Activated CD4-positive, alpha-beta T cell treated with anti-CD3 and anti-CD28 coated beads for 4 hours (primary cell): ENCODE results near the gene TTC4.

ENCODE experiments used
- DNase-seq, 2 donors: peaks; one replicate each; pipeline ENCODE4 v3.0.0-alpha.2; 2020

TTC4 gene

DNA sequence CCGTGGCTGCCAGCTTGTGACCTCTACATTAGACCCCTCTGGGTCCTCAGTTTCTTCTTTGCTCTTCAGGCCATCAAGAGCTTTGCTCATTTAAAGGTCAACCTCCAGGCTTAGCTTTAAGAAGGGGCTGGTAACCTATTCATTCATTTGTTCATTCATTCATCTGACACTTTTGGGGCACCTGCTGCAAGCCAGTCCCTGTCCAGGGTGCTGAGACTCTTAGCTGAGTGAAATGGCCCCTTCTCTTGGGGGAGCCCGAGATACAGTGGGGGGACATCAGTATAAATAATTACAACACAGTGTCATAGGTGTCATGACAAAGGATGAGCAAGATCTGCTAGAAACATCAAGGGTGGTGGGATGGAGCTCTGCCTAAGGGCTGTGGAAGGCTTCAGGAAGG, 10.5 kb upstream of the TTC4 start:
- no peak for DNase-seq

DNA sequence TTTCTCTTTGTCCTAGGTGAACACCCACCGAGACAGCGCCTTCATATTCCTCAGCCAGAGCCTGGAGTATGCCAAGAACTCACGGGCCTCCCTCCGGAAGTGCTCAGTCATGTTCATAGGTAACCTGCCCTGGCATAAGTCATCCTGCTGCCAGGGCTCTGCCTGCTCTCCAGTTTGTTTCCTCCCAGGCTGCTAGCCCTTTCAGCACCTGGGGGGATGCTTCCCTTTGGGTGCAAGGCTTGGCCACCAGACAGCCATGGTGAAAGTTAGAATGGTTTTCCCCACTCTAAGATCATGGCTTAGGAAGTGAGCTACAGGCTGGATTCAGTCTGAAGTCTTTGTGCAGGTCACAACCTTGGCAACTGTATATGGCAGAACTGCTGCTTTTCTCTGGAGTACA, 9.2 kb upstream of the TTC4 start:
- no peak for DNase-seq

DNA sequence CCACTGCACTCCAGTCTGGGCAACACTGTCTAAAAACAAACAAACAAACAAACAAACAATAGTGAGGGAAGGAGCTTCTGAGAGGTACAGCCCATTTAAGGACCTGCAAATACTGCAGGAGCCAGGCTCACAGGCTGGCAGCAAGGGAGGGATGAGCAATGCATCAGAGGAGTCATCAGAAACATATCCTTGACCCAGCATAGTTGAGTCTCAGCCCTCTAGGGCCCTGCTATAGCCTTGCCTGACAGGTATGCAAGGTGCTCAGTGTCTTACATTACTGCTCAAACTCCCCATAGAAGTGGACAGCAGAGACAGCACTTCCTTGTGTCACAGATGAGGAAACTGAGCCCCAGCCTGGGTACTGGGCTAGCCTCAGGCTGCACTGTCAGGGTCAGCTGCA, 7.3 kb upstream of the TTC4 start:
- no peak for DNase-seq

DNA sequence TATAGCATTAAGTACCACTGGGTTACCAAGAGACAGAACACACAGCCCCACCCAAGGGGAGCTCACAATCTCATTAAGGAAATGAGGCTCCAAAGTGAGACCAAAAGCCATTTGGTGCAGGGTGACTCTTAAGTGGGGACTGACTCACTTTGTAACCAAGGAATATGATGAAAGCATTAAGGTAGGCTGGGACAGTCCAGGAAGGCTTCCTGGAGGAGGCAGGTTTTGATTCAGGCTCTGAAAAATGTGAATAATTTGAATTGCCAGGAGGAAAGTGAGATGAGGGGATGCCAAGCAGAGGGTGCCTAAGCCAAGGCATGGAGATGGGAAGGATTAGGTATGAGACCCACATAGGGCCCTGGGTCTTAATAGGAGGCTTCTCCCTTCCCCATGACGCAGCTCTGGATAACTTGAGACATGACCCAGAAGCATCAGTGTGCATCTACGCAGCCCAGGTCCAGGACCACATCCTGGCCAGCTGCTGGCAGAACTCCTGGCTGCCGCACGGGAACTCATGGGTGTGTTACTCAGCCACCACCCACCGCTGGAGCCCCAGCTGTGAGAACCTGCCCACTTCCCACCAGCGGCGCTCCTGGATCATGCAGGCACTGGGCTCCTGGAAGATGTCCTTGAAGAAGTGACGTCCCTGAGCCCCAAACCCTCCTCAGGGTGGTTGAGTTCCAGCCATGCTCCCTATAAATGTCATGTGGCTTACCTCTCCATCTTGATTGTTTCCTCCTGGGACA, 5.9 kb upstream of the TTC4 start:
- DNase-seq, result no peak

DNA sequence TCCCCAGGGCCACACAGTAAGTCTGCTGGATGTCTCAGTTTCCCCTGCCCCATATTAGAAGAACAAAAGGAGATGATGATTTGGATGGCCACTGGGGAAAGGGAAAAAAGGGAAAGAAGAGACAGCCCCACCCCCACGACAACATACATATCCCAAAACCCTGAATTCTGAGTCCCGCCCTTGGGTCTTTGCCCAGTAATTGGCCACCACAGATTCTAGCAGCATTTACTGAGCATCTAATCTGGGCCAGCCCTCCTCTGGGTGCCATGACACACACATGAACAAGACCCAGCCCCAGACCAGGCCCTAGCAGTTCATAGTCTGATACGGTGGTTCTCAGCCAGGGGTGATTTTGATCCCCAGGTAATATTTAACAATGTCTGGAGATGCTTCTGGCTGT, 5.2 kb upstream of the TTC4 start:
- DNase-seq, result no peak

DNA sequence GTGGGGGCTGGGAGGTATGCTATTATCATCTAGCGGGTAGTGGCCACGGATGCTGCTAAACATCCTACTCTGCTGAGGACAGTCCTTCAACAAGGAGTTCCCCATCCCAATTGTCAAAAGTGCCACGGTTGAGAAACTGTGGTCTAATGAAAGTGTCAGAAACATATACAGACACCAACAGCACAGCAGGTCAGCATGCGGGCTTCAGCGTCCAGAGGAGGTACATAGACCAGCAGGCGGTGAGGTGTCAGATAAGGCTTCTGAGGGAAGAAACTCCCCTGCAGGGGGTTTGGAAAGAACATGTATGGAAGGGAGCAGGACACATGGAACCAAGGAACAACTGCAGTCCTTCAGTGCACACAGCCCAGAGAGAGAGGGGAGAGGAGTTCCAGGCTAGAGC, 4.8 kb upstream of the TTC4 start:
- DNase-seq, result no peak

DNA sequence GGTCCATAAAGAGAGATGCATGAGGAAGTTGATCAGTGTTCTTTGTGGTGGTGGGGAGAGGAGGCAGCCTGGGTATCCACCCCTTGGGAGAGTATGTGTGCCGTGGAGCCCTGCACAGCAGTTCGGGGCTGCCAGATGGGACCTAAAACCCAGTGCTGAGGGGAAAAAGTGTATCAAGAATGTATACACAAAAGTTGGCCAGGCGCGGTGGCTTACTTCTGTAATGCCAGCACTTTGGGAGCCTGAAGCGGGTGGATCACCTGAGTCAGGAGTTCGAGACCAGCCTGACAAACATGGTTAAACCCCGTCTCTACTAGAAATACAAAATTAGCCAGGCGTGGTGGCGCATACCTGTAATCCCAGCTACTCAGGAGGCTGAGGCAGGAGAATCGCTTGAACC, 4.1 kb upstream of the TTC4 start:
- no peak for DNase-seq

DNA sequence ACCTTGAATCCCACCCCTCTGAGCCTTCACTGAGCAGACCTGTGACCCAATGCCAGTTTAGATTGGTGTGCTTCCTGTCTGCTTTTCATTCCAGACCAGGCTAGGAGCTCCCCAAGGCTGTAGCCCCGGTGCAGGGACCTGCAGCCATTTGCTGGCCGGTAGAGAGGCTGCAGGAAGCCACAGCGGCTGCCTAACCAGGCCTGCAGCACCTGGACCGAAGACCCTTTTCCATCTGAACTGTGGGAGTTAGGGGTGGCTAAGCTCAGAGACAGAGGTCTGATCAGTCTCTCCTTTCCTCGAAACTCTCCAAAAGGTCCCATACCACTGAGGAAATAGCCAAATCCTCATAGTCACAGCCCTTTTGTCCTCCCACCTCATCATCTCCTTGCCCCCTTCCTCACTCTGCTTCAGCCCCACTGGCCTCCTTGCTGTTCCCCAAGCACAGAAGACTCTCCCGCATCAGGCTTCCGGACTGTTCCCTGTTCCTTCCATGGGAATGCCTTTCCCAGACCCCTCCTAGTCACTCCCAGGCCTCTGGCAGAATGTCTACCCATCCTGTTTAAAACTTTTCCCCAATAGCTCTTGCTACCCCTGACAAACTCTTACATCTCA, 674 bp upstream of the TTC4 start:
- no peak for DNase-seq

DNA sequence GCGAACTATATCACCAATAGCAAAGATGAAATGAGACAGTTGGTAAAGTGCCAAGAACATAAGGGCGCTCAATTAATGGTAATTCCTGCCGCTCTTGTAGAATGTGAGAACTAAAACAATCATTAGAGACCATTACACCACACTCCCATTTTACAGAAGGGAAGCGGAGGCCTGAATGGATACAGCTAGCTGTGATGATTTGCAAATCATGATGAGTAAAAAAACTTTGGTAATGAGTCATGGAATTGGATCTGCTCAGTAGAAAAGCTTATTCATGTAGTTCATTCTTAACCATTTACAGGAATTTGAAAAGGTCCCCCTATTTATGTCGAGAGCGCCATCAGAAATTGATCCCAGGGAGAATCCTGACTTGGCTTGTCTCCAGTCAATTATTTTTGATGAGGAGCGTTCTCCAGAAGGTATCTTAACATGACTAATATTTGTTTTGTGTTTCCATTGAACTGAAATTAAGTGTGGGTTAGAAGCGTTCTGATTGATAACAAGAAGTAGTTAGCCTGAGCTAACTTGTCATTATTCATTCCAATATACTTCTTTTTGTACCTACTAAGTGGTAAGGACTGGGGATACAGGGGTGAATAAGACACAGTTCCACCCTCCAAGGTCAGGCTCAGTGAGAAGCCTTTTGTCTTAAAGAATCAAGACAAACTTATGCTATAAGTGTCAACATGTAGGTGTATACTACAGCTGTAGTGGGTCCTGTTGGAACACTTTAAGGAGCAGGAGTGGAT, 812 bp downstream of the TTC4 start:
- no peak for DNase-seq

DNA sequence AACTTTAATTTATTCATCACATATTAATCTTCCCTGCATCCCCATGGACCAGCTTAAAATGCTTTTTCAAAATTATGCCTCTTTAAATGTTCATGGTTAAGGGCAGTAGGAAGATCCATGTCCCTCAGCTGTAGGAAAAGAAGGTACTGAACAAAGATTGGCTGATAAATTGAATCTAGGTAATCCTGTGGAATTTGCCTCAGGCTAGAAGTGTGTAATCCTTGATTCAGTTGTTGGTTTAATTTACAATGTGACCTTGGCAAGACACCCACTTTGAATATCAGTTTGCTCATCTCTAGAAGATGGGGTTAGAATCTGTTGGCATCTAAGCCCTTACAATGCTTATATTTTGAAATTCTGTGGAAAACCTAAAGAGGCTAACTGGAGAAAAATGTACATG, 6.1 kb downstream of the TTC4 start:
- DNase-seq, result no peak

DNA sequence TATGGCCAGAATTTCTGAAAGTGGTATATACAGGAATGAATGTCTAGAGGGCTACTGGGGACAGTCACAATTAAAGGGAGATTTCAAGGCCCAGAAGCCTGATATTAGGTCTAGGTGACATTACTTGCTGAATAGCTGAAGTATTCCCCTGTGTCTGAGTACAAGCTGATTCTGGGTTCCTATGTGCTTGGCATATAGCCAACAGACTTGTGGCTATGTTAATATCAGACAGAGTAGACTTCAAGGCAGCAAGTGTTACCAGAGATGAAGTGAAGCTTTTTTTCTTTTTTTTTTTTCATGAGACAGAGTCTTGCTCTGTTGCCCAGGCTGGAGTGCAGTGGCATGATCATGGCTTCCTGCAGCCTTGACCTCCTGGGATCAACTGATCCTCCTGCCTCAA, 8.3 kb downstream of the TTC4 start:
- DNase-seq, result no peak

DNA sequence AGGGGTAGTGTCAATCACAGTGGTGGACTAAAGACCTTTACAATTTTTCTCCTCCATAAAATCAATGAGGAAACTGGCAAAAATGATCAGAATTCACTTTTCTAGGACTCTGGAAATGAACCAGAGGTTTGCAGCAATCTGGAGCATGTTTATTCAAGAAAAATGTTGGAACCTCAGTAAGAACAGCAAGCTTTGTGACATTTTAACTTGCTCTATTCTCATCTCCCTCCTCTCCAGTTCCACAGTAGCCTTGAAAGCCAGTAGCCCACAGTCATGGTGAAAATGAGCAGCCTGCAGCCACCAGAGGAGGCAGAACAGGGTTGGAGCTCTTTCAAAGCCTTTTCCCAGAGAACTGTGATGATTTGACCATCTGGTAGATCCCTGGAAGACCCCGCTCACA, 9.1 kb downstream of the TTC4 start:
- no peak for DNase-seq

DNA sequence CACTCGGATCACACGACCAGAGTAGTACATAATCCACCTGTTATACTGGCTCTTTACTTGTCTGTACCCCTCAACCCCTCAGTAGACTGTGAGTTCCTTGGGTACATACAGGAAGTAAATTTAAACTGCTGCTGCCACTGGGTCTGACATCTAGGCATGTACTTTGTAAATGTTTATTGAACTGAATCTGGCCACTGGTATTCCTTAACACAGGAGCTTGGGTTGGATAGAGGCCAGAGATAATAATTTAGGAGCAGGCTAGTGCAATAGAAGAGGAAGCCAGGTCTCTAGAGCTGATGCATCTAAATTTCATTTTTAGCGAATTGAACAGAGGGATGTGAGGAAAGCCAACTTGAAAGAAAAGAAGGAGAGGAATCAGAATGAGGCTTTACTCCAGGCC, 12.4 kb downstream of the TTC4 start:
- no peak for DNase-seq

DNA sequence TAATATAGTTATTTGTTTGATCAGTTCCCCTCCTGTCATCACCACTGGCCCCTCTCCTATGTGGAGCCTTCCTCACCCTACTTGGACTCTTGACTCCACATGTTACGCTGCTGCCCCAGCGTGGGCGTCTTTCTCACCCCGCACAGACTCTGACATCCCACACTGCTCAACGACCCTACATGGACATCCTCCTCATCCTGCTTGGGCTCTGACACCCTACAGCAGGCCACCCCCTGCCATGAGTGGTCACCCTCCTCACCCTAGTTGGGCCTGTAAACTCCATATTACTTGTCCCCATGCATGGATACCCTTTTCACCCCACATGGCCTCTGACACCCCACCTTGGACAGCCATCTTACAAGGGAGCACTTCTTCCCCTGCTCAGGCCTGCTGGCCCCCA, 21.0 kb downstream of the TTC4 start:
- no peak for DNase-seq

DNA sequence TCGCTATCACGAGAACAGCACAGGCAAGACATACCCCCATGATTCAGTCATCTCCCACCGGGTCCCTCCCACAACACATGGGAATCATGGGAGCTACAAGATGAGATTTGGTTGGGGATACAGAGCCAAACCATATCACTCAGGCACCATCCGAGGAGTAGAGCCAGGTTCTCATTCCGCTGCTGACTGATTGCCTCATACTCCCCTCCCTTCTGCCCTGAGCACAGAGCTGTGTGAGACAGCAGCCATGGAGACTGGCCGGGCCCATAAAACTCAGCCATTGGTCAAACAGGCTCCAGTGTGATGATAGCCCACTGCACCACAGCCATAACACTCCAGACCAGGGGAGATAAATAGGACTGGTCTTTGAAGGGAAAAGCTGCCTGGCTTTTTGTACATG, 22.6 kb downstream of the TTC4 start:
- DNase-seq, result no peak

DNA sequence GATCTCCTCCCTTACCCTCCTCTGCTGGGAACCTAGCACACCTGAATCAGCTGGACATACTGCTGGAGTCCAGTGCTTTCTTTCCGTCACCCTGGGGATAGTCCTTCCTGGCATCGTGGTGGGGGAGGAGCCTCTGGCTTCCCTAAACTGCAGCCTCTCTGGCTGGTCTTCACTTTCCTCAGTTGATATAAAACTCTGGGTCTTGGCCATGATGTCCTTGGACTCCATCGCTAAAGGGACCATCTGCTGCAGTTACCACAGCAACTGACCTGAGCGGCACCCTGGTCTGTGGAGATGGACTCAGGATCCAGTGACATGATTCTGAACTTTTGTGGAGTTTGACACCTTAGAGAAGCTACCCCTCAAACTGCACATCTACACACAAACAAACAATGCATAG, 25.9 kb downstream of the TTC4 start:
- no peak for DNase-seq

DNA sequence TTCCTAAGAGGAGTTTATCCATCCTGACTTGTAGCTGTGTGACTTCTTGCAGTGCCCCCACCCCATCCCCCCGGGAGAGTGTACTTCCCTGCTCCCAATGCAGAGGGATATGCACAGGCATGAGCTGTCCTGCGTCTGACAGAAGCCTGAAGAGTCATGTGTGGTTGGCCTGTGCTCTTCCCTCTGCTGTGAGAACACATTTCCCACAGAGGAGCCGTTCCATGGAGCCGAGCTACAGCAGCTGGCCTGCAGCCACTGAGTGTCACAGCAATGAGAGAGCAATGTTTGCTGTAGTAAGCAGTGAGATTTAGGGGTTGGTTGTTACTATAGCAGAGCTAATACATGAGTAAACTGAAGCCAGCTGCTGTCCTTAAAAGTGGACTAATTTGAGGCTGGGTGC, 26.6 kb downstream of the TTC4 start:
- no peak for DNase-seq

DNA sequence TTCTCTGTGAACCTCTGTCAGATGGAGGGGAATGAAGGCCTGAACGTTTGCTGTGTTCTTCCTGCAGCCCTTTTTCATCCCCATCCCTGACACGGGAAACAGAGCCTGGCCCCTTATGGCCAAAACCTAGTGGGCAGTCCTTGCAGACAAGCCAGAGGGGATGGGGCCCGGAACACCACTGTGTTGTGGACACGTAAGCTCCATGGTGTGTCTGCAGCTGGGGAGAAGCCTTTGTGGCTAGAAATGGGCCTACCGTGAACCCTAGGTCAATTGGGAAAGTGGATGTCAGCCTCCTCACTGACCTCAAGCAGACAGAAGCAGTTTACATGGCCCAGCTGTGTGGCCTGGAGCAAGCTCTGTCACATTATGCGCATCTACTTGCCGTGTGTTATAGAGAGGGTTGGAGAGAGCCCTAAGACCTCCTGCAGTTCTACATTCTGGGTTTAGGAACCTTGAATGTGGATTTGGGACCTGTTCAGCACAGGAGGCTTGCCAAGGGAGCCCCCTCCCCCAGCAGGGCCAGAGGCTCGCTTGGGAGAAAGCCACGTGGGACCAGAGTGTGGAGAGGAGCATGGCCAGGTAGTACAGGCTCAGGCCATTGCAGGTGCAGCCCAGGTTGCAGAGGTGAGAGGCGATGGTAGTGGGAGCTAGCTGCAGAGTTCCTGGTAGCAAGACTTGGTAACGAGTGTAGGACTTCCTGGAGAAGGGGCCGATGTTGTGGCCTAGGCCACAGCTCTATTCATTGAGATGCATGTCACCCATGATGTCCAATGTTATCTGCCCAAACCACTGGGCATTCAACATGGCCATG, 28.0 kb downstream of the TTC4 start:
- DNase-seq, result no peak

DNA sequence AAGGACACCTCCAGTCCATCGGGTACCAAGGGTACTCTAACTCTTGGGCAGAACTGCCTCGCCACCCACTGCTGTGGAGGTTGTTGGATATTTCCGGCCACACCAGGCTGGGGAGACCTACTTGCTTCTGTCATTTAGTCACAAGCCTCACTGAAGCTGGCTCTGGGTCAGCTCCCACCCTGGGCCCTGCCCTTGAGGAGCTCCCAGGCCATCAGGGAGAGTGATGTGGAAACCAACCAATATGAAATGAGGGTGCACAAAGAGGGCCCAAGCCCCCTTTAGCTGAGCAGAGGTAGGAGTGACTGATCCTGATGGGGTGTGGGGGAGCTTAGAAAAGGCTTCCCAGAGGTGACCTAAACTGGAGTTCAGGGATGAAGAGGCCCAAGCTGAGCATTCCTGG, 29.0 kb downstream of the TTC4 start:
- no peak for DNase-seq

DNA sequence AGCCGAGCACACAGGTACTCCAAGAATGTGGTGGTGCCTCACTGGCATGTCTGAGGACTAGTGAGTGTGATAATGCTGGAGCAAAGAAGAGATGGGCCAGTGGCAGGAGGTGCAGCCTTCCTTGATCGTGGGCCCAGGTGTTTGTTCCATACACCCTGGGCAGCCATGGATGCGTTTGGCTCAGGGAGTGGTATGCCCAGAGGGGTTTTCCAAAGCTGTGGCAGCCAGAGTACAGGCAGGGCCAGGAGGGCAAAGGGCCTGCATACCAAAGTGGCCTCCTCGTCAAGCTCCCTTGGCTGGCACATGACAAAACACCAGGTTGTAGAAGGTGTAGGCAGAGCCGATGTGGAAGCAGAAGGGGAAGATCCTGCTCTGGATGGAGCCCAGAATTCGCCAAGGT, 29.6 kb downstream of the TTC4 start:
- DNase-seq, result no peak

DNA sequence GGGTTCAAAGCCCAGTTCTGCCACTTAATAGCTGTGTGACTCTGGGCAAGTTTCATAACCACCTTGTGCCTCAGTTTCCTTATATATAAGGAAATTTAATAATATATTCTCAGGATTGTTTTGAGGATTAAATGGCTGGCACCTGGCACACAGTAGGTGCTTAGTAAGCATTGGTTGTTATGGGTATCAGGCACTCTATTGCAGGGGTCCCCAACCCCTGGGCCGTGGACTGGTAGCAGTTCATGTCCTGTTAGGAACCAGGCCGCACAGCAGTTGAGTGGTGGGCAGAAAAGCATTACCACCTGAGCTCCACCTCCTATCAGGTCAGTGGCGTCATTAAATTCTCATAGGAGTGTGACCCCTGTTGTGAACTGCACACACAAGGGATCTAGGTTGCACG, 30.2 kb downstream of the TTC4 start:
- DNase-seq, result no peak

DNA sequence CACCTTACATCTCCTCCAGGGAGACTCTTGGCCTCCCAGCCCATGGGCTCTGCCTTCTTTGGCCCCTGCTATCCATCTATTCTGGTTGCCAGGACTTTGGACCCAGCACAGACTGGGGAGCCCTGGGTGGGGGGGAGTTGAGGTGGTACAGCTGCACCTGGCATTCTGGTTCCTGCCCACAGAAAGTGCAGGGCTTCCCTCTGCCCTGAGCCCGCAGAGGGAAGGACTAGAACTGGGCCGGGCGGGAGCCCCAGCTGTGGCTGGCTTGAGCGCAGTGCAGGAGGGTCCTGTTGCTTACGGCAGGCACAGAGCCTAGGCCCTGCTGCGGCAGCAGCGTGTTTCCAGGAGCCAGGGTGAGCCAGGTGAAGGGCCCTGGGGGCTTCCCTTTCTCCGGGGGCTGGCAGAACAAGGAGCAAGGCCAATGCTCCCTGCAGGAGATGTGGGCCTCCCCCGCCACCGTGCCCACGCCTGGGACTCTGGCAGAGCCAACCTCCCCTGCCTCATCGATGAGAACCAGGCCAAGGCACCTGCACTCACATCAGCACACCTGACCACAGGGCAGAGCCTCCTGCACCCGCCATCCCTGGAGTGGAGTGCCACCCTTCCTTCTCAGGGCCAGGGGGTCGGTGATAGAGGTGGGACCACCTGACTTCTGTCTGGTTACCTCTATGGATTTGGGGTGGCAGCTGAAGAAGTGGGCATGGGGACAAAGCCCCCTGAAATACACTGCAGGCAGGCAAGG, 32.6 kb downstream of the TTC4 start:
- DNase-seq, result no peak

DNA sequence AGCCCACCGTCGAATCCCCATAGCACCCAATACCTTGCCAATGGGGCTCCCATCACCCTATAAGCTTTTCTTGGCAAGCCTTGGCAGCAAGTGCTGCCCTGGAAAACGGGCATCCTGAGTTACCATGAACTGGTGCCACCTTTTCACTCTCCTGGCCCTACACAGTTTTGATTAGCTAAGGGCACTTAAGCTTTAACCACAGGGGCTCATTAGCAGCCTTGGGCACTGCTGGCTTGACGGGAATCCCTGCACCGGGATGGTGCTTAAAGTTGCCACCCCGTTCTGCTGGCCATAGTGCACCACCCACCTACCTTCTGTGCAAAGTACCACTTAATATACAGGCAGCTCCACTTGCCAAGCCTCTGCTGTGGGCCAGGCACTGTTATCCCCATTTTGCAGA, 34.9 kb downstream of the TTC4 start:
- no peak for DNase-seq
